K562 (cell line): ENCODE measurements around the gene HPSE2.

ENCODE experiments used
- BHLHE40 ChIP-seq: IDR thresholded peaks from 2 replicates; pipeline ENCODE4 v1.6.1; 2011; ENCODE audit warnings: low read length, improper control_type of control experiment
- CCAR2 ChIP-seq: fragments of 200-400 bp; formaldehyde crosslinking; IDR thresholded peaks from 2 replicates; pipeline ENCODE4 v1.6.1; 2017; ENCODE audit warnings: mild to moderate bottlenecking, low read depth, low read length
- CTCF ChIP-seq, 3 experiments: IDR thresholded peaks in 2 of 3; conservative IDR thresholded peaks in 1 of 3; 2 replicates each; pipeline ENCODE4 v1.5.1; 2011 to 2012; ENCODE audit warnings: low read length in 3 of 3, mild to moderate bottlenecking in 3 of 3, control low read depth in 2 of 3, improper control_type of control experiment in 1 of 3, inconsistent platforms in 1 of 3, low read depth in 1 of 3, mixed read lengths in 1 of 3, moderate library complexity in 1 of 3; ENCODE audit not compliant: insufficient read depth in 2 of 3
- L3MBTL2 ChIP-seq: fragments of 450-650 bp; IDR thresholded peaks from 2 replicates; pipeline ENCODE4 v1.6.1; 2016; ENCODE audit warnings: mild to moderate bottlenecking, moderate library complexity
- MED1 ChIP-seq: sonication (generic); formaldehyde crosslinking; IDR thresholded peaks from 2 replicates; pipeline ENCODE4 v1.8.1; 2023; ENCODE audit warnings: missing genetic modification reagents, borderline replicate concordance
- POLR2AphosphoS5 ChIP-seq: IDR thresholded peaks from 2 replicates; pipeline ENCODE4 v1.6.1; 2011; ENCODE audit warnings: mild to moderate bottlenecking, low read depth, low read length, moderate library complexity; ENCODE audit not compliant: control insufficient read depth, insufficient read depth
- RBBP5 ChIP-seq: fragments of 200-600 bp; sonication (generic); IDR thresholded peaks from 2 replicates; pipeline ENCODE4 v1.6.1; 2012; ENCODE audit warnings: borderline replicate concordance, mild to moderate bottlenecking, low read length, control low read depth, inconsistent platforms; ENCODE audit not compliant: insufficient read depth, poor library complexity, severe bottlenecking
- RFX5 ChIP-seq: IDR thresholded peaks from 2 replicates; pipeline ENCODE4 v1.6.1; 2011; ENCODE audit warnings: low read depth, mild to moderate bottlenecking, improper control_type of control experiment, low read length
- U2AF2 ChIP-seq: fragments of 200-400 bp; formaldehyde crosslinking; optimal IDR thresholded peaks from 2 replicates; pipeline ENCODE3; 2017; ENCODE audit warnings: low read depth, mild to moderate bottlenecking, low read length
- YY1 ChIP-seq, 3 experiments: IDR thresholded peaks; 2 replicates each; pipeline ENCODE4 v1.6.1; 2011; ENCODE audit warnings: low read length in 2 of 3, mild to moderate bottlenecking in 2 of 3, moderate library complexity in 2 of 3, borderline replicate concordance in 1 of 3, control low read depth in 1 of 3, low read depth in 1 of 3; ENCODE audit not compliant: insufficient read depth in 3 of 3, insufficient replicate concordance in 2 of 3, control insufficient read depth in 1 of 3, insufficient read length in 1 of 3; ENCODE audit errors: extremely low read depth in 1 of 3
- ZBTB7A ChIP-seq: IDR thresholded peaks from 2 replicates; pipeline ENCODE4 v1.6.1; 2011; ENCODE audit warnings: low read depth, mild to moderate bottlenecking, low read length, moderate library complexity, borderline replicate concordance; ENCODE audit not compliant: control insufficient read depth
- ZC3H11A ChIP-seq: IDR thresholded peaks from 2 replicates; pipeline ENCODE4 v1.6.1; 2012; ENCODE audit warnings: low read depth, low read length, improper control_type of control experiment

GRCh38 chr10:98427011-98427515, 808.6 kb downstream of the HPSE2 start:
- TF ChIP-seq RBBP5: no peak
- TF ChIP-seq RFX5: no peak
- TF ChIP-seq CTCF (IDR thresholded peaks at IDR 0.05 in 2 of 3, conservative IDR thresholded peaks at IDR 0.05 in 1 of 3; ENCODE audit: insufficient read depth in 2 of 3, low read depth in 1 of 3, low read length in 3 of 3): no peak
- TF ChIP-seq POLR2AphosphoS5: no peak
- no peak for TF ChIP-seq ZC3H11A
- TF ChIP-seq YY1 (IDR thresholded peaks at IDR 0.05; ENCODE audit: borderline replicate concordance in 1 of 3, control insufficient read depth in 1 of 3, extremely low read depth in 1 of 3, insufficient read depth in 3 of 3, insufficient read length in 1 of 3, insufficient replicate concordance in 2 of 3, low read depth in 1 of 3, low read length in 2 of 3): no peak
- TF ChIP-seq U2AF2: no peak
- TF ChIP-seq BHLHE40: no peak
- TF ChIP-seq L3MBTL2: no peak
- TF ChIP-seq CCAR2: no peak
- TF ChIP-seq ZBTB7A: no peak
- no peak for TF ChIP-seq MED1 (CRISPR knock-in tag)
